ENCODE data around the gene PAX6.

PAX6 gene

GRCh38 chr11:31822175-31822926, 11.2 kb upstream of the PAX6 start:
- DNase-seq = no peak

- no peak for DNase-seq
Measured at GRCh38 chr11:31821766-31822165, 10.6 kb upstream of the PAX6 start.

GRCh38 chr11:31821235-31821764, 10.2 kb upstream of the PAX6 start:
- DNase-seq = no peak

GRCh38 chr11:31820438-31820818, 9.3 kb upstream of the PAX6 start:
- DNase-seq = no peak

GRCh38 chr11:31819621-31820437, 8.7 kb upstream of the PAX6 start:
- no peak for DNase-seq

- DNase-seq = no peak
Measured at GRCh38 chr11:31818874-31819331, 7.8 kb upstream of the PAX6 start.

GRCh38 chr11:31818425-31818755, 7.3 kb upstream of the PAX6 start:
- DNase-seq = no peak

- no peak for DNase-seq
Measured at GRCh38 chr11:31817621-31818424, 6.7 kb upstream of the PAX6 start.

- DNase-seq = no peak
Measured at GRCh38 chr11:31817054-31817620, 6.0 kb upstream of the PAX6 start.

GRCh38 chr11:31816468-31817053, 5.4 kb upstream of the PAX6 start:
- DNase-seq = no peak

- DNase-seq = no peak
Measured at GRCh38 chr11:31815711-31816467, 4.8 kb upstream of the PAX6 start.

- DNase-seq = no peak
Measured at GRCh38 chr11:31814176-31814868, 3.2 kb upstream of the PAX6 start.

GRCh38 chr11:31813391-31814175, 2.5 kb upstream of the PAX6 start:
- no peak for DNase-seq

GRCh38 chr11:31812383-31813381, 1.6 kb upstream of the PAX6 start:
- no peak for DNase-seq

- no peak for DNase-seq
Measured at GRCh38 chr11:31809857-31810778, 1.0 kb downstream of the PAX6 start.

GRCh38 chr11:31809541-31809856, 1.6 kb downstream of the PAX6 start:
- DNase-seq = no peak

- no peak for DNase-seq
Measured at GRCh38 chr11:31808721-31809540, 2.2 kb downstream of the PAX6 start.
